H9 (cell line): ENCODE measurements around the gene ATP1A3. TPM values are rescaled to one million over a fixed set of nuclear protein-coding genes. Genes with fewer than 3 reads are reported as not detected.

Source experiments
- DNase-seq: peaks from one replicate; pipeline ENCODE4 v3.0.0-alpha.2; 2017
- H2AFZ ChIP-seq: one replicate; pipeline ENCODE4 v1.6.1; 2013; ENCODE audit warnings: mild to moderate bottlenecking, low read length, control low read depth, moderate library complexity
- H2AK5ac ChIP-seq: 2 replicates; pipeline ENCODE4 v1.6.1; 2013; ENCODE audit warnings: low read length, control low read depth, mixed read lengths; ENCODE audit not compliant: insufficient read length
- H2BK120ac ChIP-seq: one replicate; pipeline ENCODE4 v1.6.1; 2013; ENCODE audit warnings: low read depth, mild to moderate bottlenecking, low read length, control low read depth, inconsistent platforms; ENCODE audit not compliant: poor library complexity, severe bottlenecking
- H2BK12ac ChIP-seq: 2 replicates; pipeline ENCODE4 v1.6.1; 2013; ENCODE audit warnings: low read length, control low read depth, mixed read lengths, low read depth; ENCODE audit not compliant: insufficient read length
- H2BK15ac ChIP-seq: 2 replicates; pipeline ENCODE4 v1.6.1; 2013; ENCODE audit warnings: low read depth, low read length, control low read depth
- H2BK20ac ChIP-seq: one replicate; pipeline ENCODE4 v1.6.1; 2013; ENCODE audit warnings: low read depth, mild to moderate bottlenecking, low read length, control low read depth, inconsistent platforms; ENCODE audit not compliant: poor library complexity, severe bottlenecking
- H2BK5ac ChIP-seq: 2 replicates; pipeline ENCODE4 v1.6.1; 2013; ENCODE audit warnings: low read length, control low read depth, mixed read lengths; ENCODE audit not compliant: insufficient read length
- H3K14ac ChIP-seq: 2 replicates; pipeline ENCODE4 v1.6.1; 2013; ENCODE audit warnings: low read length, control low read depth; ENCODE audit not compliant: insufficient read depth
- H3K18ac ChIP-seq: 2 replicates; pipeline ENCODE4 v1.6.1; 2013; ENCODE audit warnings: low read depth, mild to moderate bottlenecking, mixed read lengths, low read length, control low read depth; ENCODE audit not compliant: insufficient read length
- H3K23ac ChIP-seq: 2 replicates; pipeline ENCODE4 v1.6.1; 2013; ENCODE audit warnings: low read length, control low read depth, mixed read lengths, low read depth; ENCODE audit not compliant: insufficient read length
- H3K23me2 ChIP-seq: 2 replicates; pipeline ENCODE4 v1.6.1; 2013; ENCODE audit warnings: low read depth, mild to moderate bottlenecking, mixed read lengths, low read length, control low read depth; ENCODE audit not compliant: insufficient read length, poor library complexity, severe bottlenecking
- H3K27ac ChIP-seq: 2 replicates; pipeline ENCODE4 v1.5.1; 2013; ENCODE audit warnings: low read length, control low read depth, mixed read lengths, low read depth; ENCODE audit not compliant: insufficient read length
- H3K27me3 ChIP-seq: 2 replicates; pipeline ENCODE4 v1.6.1; 2013; ENCODE audit warnings: low read length, control low read depth, inconsistent platforms; ENCODE audit not compliant: insufficient read depth
- H3K4ac ChIP-seq: 2 replicates; pipeline ENCODE4 v1.6.1; 2013; ENCODE audit warnings: low read depth, mild to moderate bottlenecking, control low read depth, inconsistent platforms, low read length, moderate library complexity
- H3K4me1 ChIP-seq: 2 replicates; pipeline ENCODE4 v1.6.1; 2013; ENCODE audit warnings: low read length, control low read depth, inconsistent platforms; ENCODE audit not compliant: insufficient read depth
- H3K4me2 ChIP-seq: 2 replicates; pipeline ENCODE4 v1.6.1; 2013; ENCODE audit warnings: low read length, control low read depth, mixed read lengths; ENCODE audit not compliant: insufficient read length, insufficient read depth
- H3K56ac ChIP-seq: 2 replicates; pipeline ENCODE4 v1.6.1; 2013; ENCODE audit warnings: low read depth, mild to moderate bottlenecking, mixed read lengths, low read length, control low read depth; ENCODE audit not compliant: insufficient read length
- H3K79me1 ChIP-seq: 2 replicates; pipeline ENCODE4 v1.6.1; 2013; ENCODE audit warnings: low read depth, mild to moderate bottlenecking, moderate library complexity, low read length, control low read depth, inconsistent platforms; ENCODE audit not compliant: insufficient read depth, poor library complexity, severe bottlenecking
- H3K79me2 ChIP-seq: 2 replicates; pipeline ENCODE4 v1.6.1; 2013; ENCODE audit warnings: low read length, control low read depth, inconsistent platforms; ENCODE audit not compliant: insufficient read depth
- H3K9ac ChIP-seq: 2 replicates; pipeline ENCODE4 v1.6.1; 2013; ENCODE audit warnings: low read length, control low read depth, mixed read lengths; ENCODE audit not compliant: insufficient read length; ENCODE audit errors: extremely low read depth
- H3K9me3 ChIP-seq: one replicate; pipeline ENCODE4 v1.6.1; 2013; ENCODE audit warnings: low read depth, low read length, inconsistent platforms; ENCODE audit not compliant: control insufficient read depth
- H3T11ph ChIP-seq: one replicate; pipeline ENCODE4 v1.6.1; 2013; ENCODE audit warnings: mild to moderate bottlenecking, low read length, control low read depth, inconsistent platforms
- H4K20me1 ChIP-seq: one replicate; pipeline ENCODE4 v1.6.1; 2013; ENCODE audit not compliant: control insufficient read depth, insufficient read length, insufficient read depth
- H4K5ac ChIP-seq: 2 replicates; pipeline ENCODE4 v1.6.1; 2013; ENCODE audit warnings: low read depth, mild to moderate bottlenecking, mixed read lengths, low read length, control low read depth; ENCODE audit not compliant: insufficient read length
- H4K8ac ChIP-seq: replicated peaks from 2 replicates; pipeline ENCODE4 v1.6.1; 2013; ENCODE audit warnings: low read length, control low read depth, mixed read lengths, low read depth; ENCODE audit not compliant: insufficient read length
- H4K91ac ChIP-seq: 2 replicates; pipeline ENCODE4 v1.6.1; 2013; ENCODE audit warnings: low read depth, mild to moderate bottlenecking, moderate library complexity, mixed read lengths, low read length, control low read depth; ENCODE audit not compliant: insufficient read length
- H3K27ac Mint-ChIP-seq, 3 experiments: 2 replicates in 2 of 3; 3 replicates in 1 of 3; pipeline ENCODE4 v1.8.0; 2020 to 2021; ENCODE audit warnings: mixed read lengths in 3 of 3, mild to moderate bottlenecking in 1 of 3, moderate library complexity in 1 of 3
- H3K27me3 Mint-ChIP-seq: 2 replicates; pipeline ENCODE4 v1.8.0; 2021; ENCODE audit warnings: low read depth, mild to moderate bottlenecking, moderate library complexity, mixed read lengths
- H3K36me3 Mint-ChIP-seq, 3 experiments: 2 replicates in 2 of 3; 3 replicates in 1 of 3; pipeline ENCODE4 v1.8.0; 2020 to 2021; ENCODE audit warnings: low read depth in 3 of 3, mixed read lengths in 3 of 3; ENCODE audit not compliant: insufficient read depth in 1 of 3
- H3K4me1 Mint-ChIP-seq, 2 experiments: 2 replicates each; pipeline ENCODE4 v1.8.0; 2020; ENCODE audit warnings: mixed read lengths in 2 of 2
- H3K4me3 Mint-ChIP-seq, 2 experiments: 2 replicates in 1 of 2; 3 replicates in 1 of 2; pipeline ENCODE4 v1.8.0; 2020 to 2021; ENCODE audit warnings: mild to moderate bottlenecking in 2 of 2, mixed read lengths in 2 of 2, moderate library complexity in 1 of 2
- H3K9me3 Mint-ChIP-seq, 2 experiments: 2 replicates in 1 of 2; 3 replicates in 1 of 2; pipeline ENCODE4 v1.8.0; 2020; ENCODE audit warnings: mild to moderate bottlenecking in 2 of 2, mixed read lengths in 2 of 2, moderate library complexity in 1 of 2
- CTCF ChIP-seq: fragments of 200-600 bp; sonication (generic); conservative IDR thresholded peaks from 3 replicates; pipeline ENCODE4 v1.8.0; 2021; ENCODE audit warnings: antibody characterized with exemption, mild to moderate bottlenecking
- WGBS: extraction: QIAGEN DNeasy Blood & Tissue Kit; methylation state at CpG from one replicate; pipeline ENCODE4 v1.1.7; 2013; ENCODE audit warnings: missing lambda C conversion rate, low lambda C conversion rate, mixed read lengths; ENCODE audit not compliant: insufficient read length; ENCODE audit errors: extremely low coverage; 5-methylcytosine and 5-hydroxymethylcytosine counted together
- total RNA-seq: library from RNA; stranded (reverse); gene quantifications from 2 replicates; pipeline ENCODE4 v1.2.1, GENCODE V29; 2021

ATP1A3 gene
- total RNA-seq, 1 experiment from 2014 or later = 11.6 TPM

GRCh38 chr19:41926028-41926762, 67.8 kb downstream of the ATP1A3 start:
- Histone ChIP-seq H3K27me3 (peaks cover 91% of the 10 kb centered on the region), H3K4ac (no peak overlapping the region), H3K27ac (no peak overlapping the region), H4K91ac (no peak overlapping the region), H2BK120ac (no peak overlapping the region), H2BK15ac (no peak overlapping the region), H3K79me1 (no peaks in the 10 kb centered on the region), H3K56ac (no peak overlapping the region), H3K23me2 (peaks cover 2% of the 10 kb centered on the region), H4K20me1 (no peaks in the 10 kb centered on the region), H4K8ac (no peak overlapping the region), H2BK20ac (no peak overlapping the region), H2BK5ac (no peak overlapping the region), H3K18ac (no peak overlapping the region), H2AK5ac (no peak overlapping the region), H3K79me2 (no peaks in the 10 kb centered on the region), H2BK12ac (no peak overlapping the region), H3K9ac (no peak overlapping the region), H3K4me1 (peaks cover 5% of the 10 kb centered on the region; the same call in 1 of the 2 replicates), H3K9me3 (no peaks in the 10 kb centered on the region), H3K23ac (no peak overlapping the region), H3T11ph (no peak overlapping the region), H2AFZ (no peak overlapping the region), H4K5ac (no peak overlapping the region), H3K4me2 (no peak overlapping the region), H3K14ac (no peak overlapping the region)
- WGBS = no CpG with 5 or more reads among the region's 27 CpGs
- no peak overlapping the region for H3K4me3 Mint-ChIP-seq
- no peak for DNase-seq
- TF ChIP-seq CTCF = no peak
- no peaks in the 10 kb centered on the region for H3K36me3 Mint-ChIP-seq
- peaks cover 0 to 3% of the 10 kb centered on the region in 2 experiments; a peak in 4 of 5 replicates for H3K9me3 Mint-ChIP-seq
- H3K4me1 Mint-ChIP-seq = peaks cover 9 to 31% of the 10 kb centered on the region in 2 experiments
- no peak overlapping the region for H3K27ac Mint-ChIP-seq
- H3K27me3 Mint-ChIP-seq = peaks cover 16% of the 10 kb centered on the region
